Stimulated activated naive B cell treated with anti-CD40 and anti-IgM and Interleukin-4, amounts not matched to agents 10 μg/mL and 1 μg/mL and 100 μg/mL, for 72 hours (primary cell): ENCODE data around the gene OR2V2.
A peak's percentile ranks its signal among the peaks of the same experiment; 100 is the strongest.

Experiments
- ATAC-seq, 2 donors: fragments of 150-1000 bp; cut with Tn5 transposase; replicated peaks; 2 replicates each; pipeline ENCODE4 v1.10.0; 2021; ENCODE audit warnings: moderate library complexity in 1 of 2
- DNase-seq: peaks from one replicate; pipeline ENCODE4 v3.0.0; 2021
- H3K27ac Mint-ChIP-seq: one replicate; pipeline ENCODE4 v1.8.0; 2022; ENCODE audit warnings: mild to moderate bottlenecking, mixed read lengths
- H3K27me3 Mint-ChIP-seq, 2 donors: one replicate each; pipeline ENCODE4 v1.8.0; 2022; ENCODE audit warnings: mixed read lengths in 2 of 2
- H3K36me3 Mint-ChIP-seq, 2 donors: one replicate each; pipeline ENCODE4 v1.8.0; 2022; ENCODE audit warnings: mixed read lengths in 2 of 2, mild to moderate bottlenecking in 1 of 2
- H3K4me1 Mint-ChIP-seq, 2 donors: one replicate each; pipeline ENCODE4 v1.8.0; 2022; ENCODE audit warnings: mixed read lengths in 2 of 2, mild to moderate bottlenecking in 1 of 2
- H3K4me3 Mint-ChIP-seq, 2 donors: one replicate each; pipeline ENCODE4 v1.8.0; 2022; ENCODE audit warnings: mild to moderate bottlenecking in 2 of 2, mixed read lengths in 2 of 2, moderate library complexity in 1 of 2
- H3K9me3 Mint-ChIP-seq, 2 donors: one replicate each; pipeline ENCODE4 v1.8.0; 2022; ENCODE audit warnings: mixed read lengths in 2 of 2, mild to moderate bottlenecking in 1 of 2

The OR2V2 gene

GRCh38 chr5:181190711-181191525 lies 43.5 kb downstream of the OR2V2 start:
- Mint-ChIP-seq H3K4me1 (peaks cover 46 to 64% of the 10 kb centered on the region in 2 donors), H3K27me3 (peaks cover 15% of the 10 kb centered on the region in 2 donors), H3K27ac (peak overlapping the region; percentile 100), H3K36me3 (peaks cover 28 to 42% of the 10 kb centered on the region in 2 donors), H3K4me3 (peak overlapping the region; percentile 90 to 95), H3K9me3 (peaks cover 0 to 3% of the 10 kb centered on the region in 2 donors)
- ATAC-seq (peak; percentile 10 to 15), DNase-seq (peak; percentile 29)

- ATAC-seq (peak; percentile 64 to 73), DNase-seq (peak; percentile 95)
- Mint-ChIP-seq H3K27ac (peak overlapping the region; percentile 100), H3K36me3 (peaks cover 28 to 40% of the 10 kb centered on the region in 2 donors), H3K4me1 (peaks cover 43 to 62% of the 10 kb centered on the region in 2 donors), H3K9me3 (peaks cover 0 to 3% of the 10 kb centered on the region in 2 donors), H3K4me3 (peak overlapping the region; percentile 90 to 95), H3K27me3 (peaks cover 15% of the 10 kb centered on the region in 2 donors)
These were observed 44.3 kb downstream of the OR2V2 start for GRCh38 chr5:181191526-181192336.

- Mint-ChIP-seq H3K27ac (peak overlapping the region; percentile 100), H3K4me1 (peaks cover 44 to 64% of the 10 kb centered on the region in 2 donors), H3K4me3 (peak overlapping the region; percentile 90 to 95), H3K9me3 (peaks cover 0 to 3% of the 10 kb centered on the region in 2 donors), H3K27me3 (peaks cover 15% of the 10 kb centered on the region in 2 donors), H3K36me3 (peaks cover 28 to 34% of the 10 kb centered on the region in 2 donors)
- DNase-seq (no peak), ATAC-seq (no peak)
These were observed 45.1 kb downstream of the OR2V2 start for GRCh38 chr5:181192337-181193046.

- ATAC-seq (no peak), DNase-seq (no peak)
- H3K9me3 Mint-ChIP-seq = peaks cover 0 to 1% of the 10 kb centered on the region in 2 donors
- H3K27ac Mint-ChIP-seq = no peak overlapping the region
- H3K4me3 Mint-ChIP-seq = no peak overlapping the region
- H3K27me3 Mint-ChIP-seq = peaks cover 10 to 11% of the 10 kb centered on the region in 2 donors
- H3K4me1 Mint-ChIP-seq = peaks cover 42 to 64% of the 10 kb centered on the region in 2 donors
- peaks cover 19 to 22% of the 10 kb centered on the region in 2 donors for H3K36me3 Mint-ChIP-seq
These were observed 46.3 kb downstream of the OR2V2 start for GRCh38 chr5:181193656-181194055.

GRCh38 chr5:181194489-181195248 lies 47.3 kb downstream of the OR2V2 start:
- H3K4me3 Mint-ChIP-seq = no peak overlapping the region
- ATAC-seq = no peak
- peaks cover 0 to 1% of the 10 kb centered on the region in 2 donors for H3K9me3 Mint-ChIP-seq

GRCh38 chr5:181195249-181195761 lies 47.9 kb downstream of the OR2V2 start:
- Mint-ChIP-seq H3K27ac (no peak overlapping the region), H3K9me3 (peaks cover 0 to 1% of the 10 kb centered on the region in 2 donors), H3K36me3 (peaks cover 12 to 13% of the 10 kb centered on the region in 2 donors), H3K4me3 (no peak overlapping the region), H3K27me3 (peaks cover 6% of the 10 kb centered on the region in 2 donors), H3K4me1 (peaks cover 46 to 68% of the 10 kb centered on the region in 2 donors)
- DNase-seq (no peak), ATAC-seq (no peak)

More at GRCh38 chr5:181194489-181195248, 47.3 kb downstream of the OR2V2 start:
- H3K27me3 Mint-ChIP-seq = peaks cover 6% of the 10 kb centered on the region in 2 donors
- DNase-seq = no peak
- H3K36me3 Mint-ChIP-seq = peaks cover 15 to 17% of the 10 kb centered on the region in 2 donors
- peaks cover 45 to 67% of the 10 kb centered on the region in 2 donors for H3K4me1 Mint-ChIP-seq
- no peak overlapping the region for H3K27ac Mint-ChIP-seq

- no peaks in the 10 kb centered on the region for H3K27me3 Mint-ChIP-seq
- no peaks in the 10 kb centered on the region for H3K9me3 Mint-ChIP-seq
- ATAC-seq = no peak
- H3K4me1 Mint-ChIP-seq = peaks cover 38 to 57% of the 10 kb centered on the region in 2 donors
- peak overlapping the region; percentile 69 for H3K27ac Mint-ChIP-seq
- H3K36me3 Mint-ChIP-seq = peaks cover 3 to 4% of the 10 kb centered on the region in 2 donors
- H3K4me3 Mint-ChIP-seq = peak overlapping the region in 1 of 2 donors; percentile 29
- DNase-seq = no peak
These were observed 50.1 kb downstream of the OR2V2 start for GRCh38 chr5:181197326-181197951.

- Mint-ChIP-seq H3K36me3 (peaks cover 3 to 4% of the 10 kb centered on the region in 2 donors), H3K27ac (peak overlapping the region; percentile 87), H3K4me1 (peaks cover 35 to 50% of the 10 kb centered on the region in 2 donors), H3K4me3 (peak overlapping the region; percentile 66 to 71), H3K27me3 (peaks cover under 1 to 4% of the 10 kb centered on the region in 2 donors), H3K9me3 (no peaks in the 10 kb centered on the region)
- no peak for ATAC-seq
- no peak for DNase-seq
These were observed 50.8 kb downstream of the OR2V2 start for GRCh38 chr5:181198106-181198685.

- H3K27ac Mint-ChIP-seq = peak overlapping the region; percentile 87
- H3K4me1 Mint-ChIP-seq = peaks cover 40 to 50% of the 10 kb centered on the region in 2 donors
- H3K4me3 Mint-ChIP-seq = peak overlapping the region; percentile 66 to 71
- peaks cover 3 to 4% of the 10 kb centered on the region in 2 donors for H3K36me3 Mint-ChIP-seq
- ATAC-seq = peak; percentile 91 to 93
- no peaks in the 10 kb centered on the region for H3K9me3 Mint-ChIP-seq
- DNase-seq = peak; percentile 83
- H3K27me3 Mint-ChIP-seq = peaks cover 6 to 12% of the 10 kb centered on the region in 2 donors
These were observed 51.6 kb downstream of the OR2V2 start for GRCh38 chr5:181198905-181199519.

GRCh38 chr5:181199881-181200638 lies 52.7 kb downstream of the OR2V2 start:
- Mint-ChIP-seq H3K36me3 (peaks cover 3 to 4% of the 10 kb centered on the region in 2 donors), H3K4me1 (peaks cover 44 to 57% of the 10 kb centered on the region in 2 donors), H3K9me3 (no peaks in the 10 kb centered on the region), H3K27ac (peak overlapping the region; percentile 82), H3K4me3 (peak overlapping the region; percentile 23 to 30), H3K27me3 (peaks cover 9 to 15% of the 10 kb centered on the region in 2 donors)
- ATAC-seq (no peak), DNase-seq (no peak)

- no peak overlapping the region for H3K4me3 Mint-ChIP-seq
- H3K4me1 Mint-ChIP-seq = peaks cover 48 to 65% of the 10 kb centered on the region in 2 donors
- ATAC-seq (no peak), DNase-seq (no peak)
- H3K27ac Mint-ChIP-seq = no peak overlapping the region
- H3K36me3 Mint-ChIP-seq = peaks cover 0 to 4% of the 10 kb centered on the region in 2 donors
- H3K9me3 Mint-ChIP-seq = no peaks in the 10 kb centered on the region
- peaks cover 14 to 19% of the 10 kb centered on the region in 2 donors for H3K27me3 Mint-ChIP-seq
These were observed 53.4 kb downstream of the OR2V2 start for GRCh38 chr5:181200816-181201215.
